RWPE1 (cell line): Measurements from ENCODE around the gene CIDEB.

ENCODE experiments used
- CTCF ChIA-PET: fragments of 350-600 bp; sonication (Branson Sonifier 250); formaldehyde crosslinking; extraction: SDS; loops from one replicate; lab custom pipeline; 2021; lab: Yijun Ruan, JAX
- POLR2A ChIA-PET: fragments of 400-600 bp; formaldehyde crosslinking; extraction: SDS; loops from one replicate; lab custom pipeline; 2020; ENCODE audit warnings: antibody characterized with exemption; ENCODE audit not compliant: low non-redundant PET; lab: Yijun Ruan, JAX
- DNase-seq: peaks from one replicate; pipeline ENCODE4 v3.0.0; 2012; ENCODE audit warnings: low spot score
- H3K27ac ChIP-seq: fragments of 450-650 bp; 2 replicates; pipeline ENCODE4 v1.5.1; 2017
- CTCF ChIP-seq: fragments of 450-650 bp; conservative IDR thresholded peaks from 2 replicates; pipeline ENCODE4 v1.5.1; 2017; ENCODE audit warnings: low read depth, mild to moderate bottlenecking

CIDEB gene

GRCh38 chr14:24289649-24290280, 18.0 kb downstream of the CIDEB start:
- no peak overlapping the region for H3K27ac ChIP-seq
- no peak for TF ChIP-seq CTCF
- ChIA-PET POLR2A (interaction anchor here (0.6 kb wide), 1 partner anchor 49 kb away, joined by 3 read pairs; no protein-coding TSS in a partner anchor), CTCF (interaction anchor here (0.6 kb wide), 1 partner anchor 17 kb away, joined by 4 read pairs; no protein-coding TSS in a partner anchor)
- no peak for DNase-seq

GRCh38 chr14:24286996-24287395, 20.8 kb downstream of the CIDEB start:
- CTCF ChIA-PET: interaction anchor here (0.6 to 0.7 kb wide), 2 partner anchors 9 to 10 kb away, joined by 3 read pairs; no protein-coding TSS in a partner anchor
- POLR2A ChIA-PET: interaction anchor here (0.9 kb wide), 1 partner anchor 45 kb away, joined by 4 read pairs; the partner anchor contains the start of gene TINF2
- no peak for DNase-seq

GRCh38 chr14:24285351-24285750, 22.4 kb downstream of the CIDEB start:
- ChIA-PET POLR2A (no interaction called here), CTCF (no interaction called here)
- TF ChIP-seq CTCF: no peak
- no peak for DNase-seq
- H3K27ac ChIP-seq: peak overlapping the region; percentile 71

More at GRCh38 chr14:24286996-24287395, 20.8 kb downstream of the CIDEB start:
- H3K27ac ChIP-seq: peak overlapping the region; percentile 71
- no peak for TF ChIP-seq CTCF

- peak overlapping the region; percentile 71 for H3K27ac ChIP-seq
- CTCF ChIA-PET: interaction anchor here (0.6 to 1.4 kb wide), 2 partner anchors 40 to 42 kb away, joined by 3 read pairs; partner anchors contain the start of gene TINF2
- DNase-seq: no peak
- no peak for TF ChIP-seq CTCF
- POLR2A ChIA-PET: interaction anchor here (1.0 to 1.2 kb wide), 2 partner anchors 11 to 14 kb away, joined by 3 read pairs; no protein-coding TSS in a partner anchor
Observed at GRCh38 chr14:24284501-24285035, 23.2 kb downstream of the CIDEB start.

- DNase-seq: no peak
- H3K27ac ChIP-seq: peak overlapping the region; percentile 71
- POLR2A ChIA-PET: interaction anchor here (0.8 to 1.2 kb wide), 3 partner anchors 9 to 13 kb away, joined by 3 to 13 read pairs (median 3); no protein-coding TSS in a partner anchor
- no peak for TF ChIP-seq CTCF
- CTCF ChIA-PET: interaction anchor here (1.4 kb wide), 2 partner anchors 9 to 42 kb away, joined by 3 to 4 read pairs; partner anchors contain the start of gene TINF2
Observed at GRCh38 chr14:24283796-24284460, 23.8 kb downstream of the CIDEB start.

GRCh38 chr14:24282736-24283135, 25.0 kb downstream of the CIDEB start:
- ChIA-PET CTCF (interaction anchor here (1.4 kb wide), 1 partner anchor 10 kb away, joined by 4 read pairs; no protein-coding TSS in a partner anchor), POLR2A (interaction anchor here (0.8 kb wide), 1 partner anchor 8 kb away, joined by 13 read pairs; no protein-coding TSS in a partner anchor)
- no peak for DNase-seq

More at GRCh38 chr14:24282736-24283135, 25.0 kb downstream of the CIDEB start:
- no peak for TF ChIP-seq CTCF
- H3K27ac ChIP-seq: peak overlapping the region; percentile 71
